HCT116 (cell line): Measurements from ENCODE around the gene ANKRD44.

Experiments
- CTCF ChIP-seq, 3 experiments: fragments of 200-600 bp in 1 of 3; sonication (generic) in 1 of 3; IDR thresholded peaks in 2 of 3; conservative IDR thresholded peaks in 1 of 3; 2 replicates each; pipeline ENCODE4 v1.5.1; 2012 to 2017; ENCODE audit warnings: low read depth in 2 of 3, low read length in 2 of 3, antibody characterized with exemption in 1 of 3, borderline replicate concordance in 1 of 3, control low read depth in 1 of 3, mild to moderate bottlenecking in 1 of 3, mixed read lengths in 1 of 3, mixed run types in 1 of 3, moderate library complexity in 1 of 3; ENCODE audit not compliant: insufficient read depth in 1 of 3
- ELF1 ChIP-seq: IDR thresholded peaks from 2 replicates; pipeline ENCODE4 v1.6.1; 2012; ENCODE audit warnings: low read depth, borderline replicate concordance
- EZH2 ChIP-seq: fragments of 200-600 bp; sonication (generic); IDR thresholded peaks from 2 replicates; pipeline ENCODE4 v1.6.1; 2017; ENCODE audit warnings: antibody characterized with exemption, mixed run types
- MAX ChIP-seq: IDR thresholded peaks from 2 replicates; pipeline ENCODE4 v1.6.1; 2012
- POLR2A ChIP-seq: IDR thresholded peaks from 2 replicates; pipeline ENCODE4 v1.7.0; 2011; ENCODE audit warnings: borderline replicate concordance; ENCODE audit not compliant: insufficient read depth, insufficient read length; ENCODE audit errors: extremely low read depth
- SP1 ChIP-seq: IDR thresholded peaks from 2 replicates; pipeline ENCODE4 v1.6.1; 2012; ENCODE audit warnings: low read depth
- YY1 ChIP-seq: IDR thresholded peaks from 2 replicates; pipeline ENCODE4 v1.6.1; 2011; ENCODE audit warnings: low read length, low read depth, moderate library complexity, mild to moderate bottlenecking; ENCODE audit not compliant: insufficient replicate concordance; ENCODE audit errors: extremely low read depth

GRCh38 chr2:196968516-196968915 is 342.1 kb downstream of the ANKRD44 start:
- TF ChIP-seq EZH2 = no peak
- TF ChIP-seq POLR2A = no peak
- TF ChIP-seq MAX = no peak
- TF ChIP-seq CTCF (IDR thresholded peaks at IDR 0.05 in 2 of 3, conservative IDR thresholded peaks at IDR 0.05 in 1 of 3; ENCODE audit: borderline replicate concordance in 1 of 3, insufficient read depth in 1 of 3, low read depth in 2 of 3, low read length in 2 of 3) = no peak
- no peak for TF ChIP-seq ELF1
- TF ChIP-seq SP1 = no peak
- TF ChIP-seq YY1 = no peak
